WI38 (cell line): ENCODE measurements around the gene CPM.

ENCODE experiments used
- H3K4me3 ChIP-seq: 2 replicates; pipeline ENCODE4 v1.5.1; 2011; ENCODE audit warnings: low read depth, mild to moderate bottlenecking, control low read depth, low read length
- CTCF ChIP-seq: IDR thresholded peaks from 2 replicates; pipeline ENCODE4 v1.5.1; 2012; ENCODE audit warnings: low read depth, mild to moderate bottlenecking, control low read depth, low read length

CPM gene

DNA sequence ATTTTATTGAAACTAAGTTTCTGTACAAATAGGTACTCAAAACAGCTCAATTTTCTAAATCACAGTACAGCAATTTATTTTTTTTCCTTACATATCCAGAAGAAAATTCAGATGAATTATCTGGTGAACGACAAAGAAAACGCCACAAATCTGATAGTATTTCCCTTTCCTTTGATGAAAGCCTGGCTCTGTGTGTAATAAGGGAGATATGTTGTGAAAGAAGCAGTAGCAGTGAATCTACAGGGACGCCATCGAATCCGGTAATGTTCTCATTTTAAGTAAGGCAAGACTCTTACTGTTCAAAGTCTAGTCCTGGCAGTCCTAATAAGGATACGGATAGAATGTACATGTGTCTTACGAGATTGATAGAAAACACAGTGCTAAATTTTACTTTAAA lies 104.3 kb downstream of the CPM start:
- no peak overlapping the region for H3K4me3 ChIP-seq

GRCh38 chr12:68827895-68828671 lies 104.9 kb downstream of the CPM start:
- H3K4me3 ChIP-seq: no peak overlapping the region
- TF ChIP-seq CTCF: no peak

More for the DNA sequence above, 104.3 kb downstream of the CPM start:
- no peak for TF ChIP-seq CTCF

DNA sequence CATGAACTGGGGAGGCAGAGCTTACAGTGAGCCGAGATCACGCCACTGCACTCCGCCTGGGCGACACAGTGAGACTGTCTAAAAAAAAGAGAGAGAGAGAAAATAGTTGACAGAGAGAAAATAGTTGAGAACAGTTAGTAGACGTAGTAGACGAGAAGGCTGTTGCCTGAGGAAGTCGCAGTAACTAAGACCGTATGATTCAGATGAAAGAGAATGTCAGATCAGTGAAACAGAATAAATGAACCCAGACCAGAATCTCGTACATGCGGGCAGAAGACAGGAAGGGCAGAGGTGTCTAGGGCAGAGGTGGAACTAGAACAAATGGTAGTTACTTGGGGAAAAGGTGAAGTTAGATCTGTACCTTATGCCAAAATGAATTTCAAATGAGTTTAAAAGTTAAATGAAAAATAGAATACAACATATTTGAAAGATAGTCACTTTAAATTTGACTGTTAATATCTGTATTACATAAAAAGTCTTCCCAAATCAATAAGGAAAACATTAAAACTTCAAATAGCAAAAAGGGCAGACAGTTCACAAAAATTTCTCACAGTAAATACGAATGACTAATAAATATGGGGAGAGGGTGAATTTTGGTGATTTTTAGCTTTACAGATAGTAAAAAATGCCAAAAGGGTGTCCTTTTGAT lies 107.3 kb downstream of the CPM start:
- H3K4me3 ChIP-seq: no peak overlapping the region
- no peak for TF ChIP-seq CTCF

GRCh38 chr12:68824597-68825250 lies 108.2 kb downstream of the CPM start:
- no peak overlapping the region for H3K4me3 ChIP-seq
- TF ChIP-seq CTCF: no peak

DNA sequence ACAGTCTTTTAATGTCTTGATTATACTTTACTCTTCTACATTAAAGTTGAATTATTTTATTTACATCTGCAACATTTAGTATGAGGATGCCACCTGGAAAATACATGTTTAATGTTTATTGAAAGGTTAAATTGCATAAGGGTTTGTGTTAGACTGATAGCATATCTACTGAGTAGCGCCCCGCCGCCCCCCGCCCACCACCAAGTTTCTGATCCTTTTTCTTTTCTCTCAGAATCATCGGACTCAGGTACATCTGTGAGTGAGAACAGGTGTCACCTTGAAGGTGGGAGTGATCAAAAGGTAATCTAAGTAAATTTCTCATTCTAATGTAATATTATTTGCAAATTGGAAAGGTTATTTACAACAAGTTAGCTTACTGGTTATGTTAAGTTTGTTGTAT lies 108.8 kb downstream of the CPM start:
- no peak overlapping the region for H3K4me3 ChIP-seq
- no peak for TF ChIP-seq CTCF

- TF ChIP-seq CTCF: no peak
- H3K4me3 ChIP-seq: no peak overlapping the region
Measured at GRCh38 chr12:68823696-68824095, 109.3 kb downstream of the CPM start.
